Urinary bladder (tissue), 4 donors: Measurements from ENCODE around the gene ALDH5A1. TPM values are rescaled to one million over a fixed set of nuclear protein-coding genes. Genes with fewer than 3 reads are reported as not detected.

Source experiments
- DNase-seq: peaks from one replicate; pipeline ENCODE4 v3.0.0-alpha.2; 2015; ENCODE audit errors: extremely low spot score
- H3K27ac ChIP-seq: one replicate; pipeline ENCODE4 v1.5.1; 2013; ENCODE audit warnings: low read depth, mild to moderate bottlenecking, moderate library complexity
- H3K36me3 ChIP-seq: one replicate; pipeline ENCODE4 v1.6.1; 2013; ENCODE audit warnings: mild to moderate bottlenecking, moderate library complexity; ENCODE audit not compliant: insufficient read depth
- H3K4me1 ChIP-seq: one replicate; pipeline ENCODE4 v1.6.1; 2013; ENCODE audit warnings: mild to moderate bottlenecking, moderate library complexity; ENCODE audit not compliant: insufficient read depth
- H3K4me3 ChIP-seq: one replicate; pipeline ENCODE4 v1.5.1; 2013; ENCODE audit warnings: low read depth, low read length
- WGBS: extraction: QIAGEN DNeasy Blood & Tissue Kit; methylation state at CpG from one replicate; pipeline ENCODE4 v1.1.7; 2013; 5-methylcytosine and 5-hydroxymethylcytosine counted together
- polyA plus RNA-seq: library from polyadenylated mRNA; stranded (reverse); fragments of 200-250 nt; gene quantifications from one replicate; pipeline ENCODE4 v1.2.3, GENCODE V29; 2013
- total RNA-seq: library from RNA; depleted of rRNA; stranded (reverse); fragments of >200 nt; gene quantifications from one replicate; pipeline ENCODE4 v1.2.3, GENCODE V29; 2014
- donor health status: healthy with polysubstance abuse.
- donor health status: healthy.

Gene ALDH5A1
- total and polyA plus RNA-seq, 2 donors: 4.6 to 9.3 TPM

DNA sequence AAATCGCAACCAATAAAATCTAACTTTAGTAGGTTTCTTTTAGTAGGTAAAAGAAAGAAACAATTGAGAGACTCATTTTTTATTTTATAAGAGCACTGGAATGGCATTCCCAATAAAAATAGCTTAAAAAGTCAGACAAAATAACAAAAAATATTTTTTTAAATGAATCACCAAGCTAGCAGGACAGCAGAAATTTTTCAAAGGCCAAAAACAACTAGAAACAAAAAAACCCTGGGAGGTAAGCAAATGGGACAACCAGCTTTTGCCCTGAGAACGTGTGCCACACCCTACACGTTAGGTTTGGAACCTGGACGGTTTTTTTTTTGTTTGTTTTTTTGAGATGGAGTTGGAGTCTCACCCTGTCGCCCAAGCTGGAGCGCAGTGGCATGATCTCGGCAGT lies 25.0 kb upstream of the ALDH5A1 start:
- Histone ChIP-seq H3K36me3 (no peaks in the 10 kb centered on the region), H3K4me3 (no peak overlapping the region), H3K27ac (no peak overlapping the region), H3K4me1 (no peaks in the 10 kb centered on the region)
- DNase-seq: no peak
- WGBS: 90% methylated on average over 7 of the region's 7 CpGs

DNA sequence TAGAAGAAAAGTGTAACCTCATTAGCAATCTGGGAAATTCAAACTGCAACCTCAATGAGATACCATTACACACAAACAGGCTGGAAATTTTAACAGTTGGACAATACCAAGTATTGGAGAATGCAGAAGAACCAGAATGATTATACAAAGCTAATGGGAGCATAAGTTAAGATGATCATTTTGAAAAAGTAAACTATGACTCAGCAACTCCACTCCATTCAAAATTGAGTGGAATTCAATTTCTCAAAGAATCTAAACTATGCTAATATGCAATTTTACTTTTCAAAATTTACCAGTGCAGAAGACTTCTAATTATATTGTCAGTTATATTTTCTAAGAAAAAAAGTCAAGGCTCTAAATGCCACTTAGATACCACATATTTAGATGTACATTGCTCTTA lies 22.6 kb upstream of the ALDH5A1 start:
- DNase-seq: no peak
- Histone ChIP-seq H3K36me3 (no peaks in the 10 kb centered on the region), H3K4me1 (no peaks in the 10 kb centered on the region), H3K27ac (no peak overlapping the region), H3K4me3 (no peak overlapping the region)

DNA sequence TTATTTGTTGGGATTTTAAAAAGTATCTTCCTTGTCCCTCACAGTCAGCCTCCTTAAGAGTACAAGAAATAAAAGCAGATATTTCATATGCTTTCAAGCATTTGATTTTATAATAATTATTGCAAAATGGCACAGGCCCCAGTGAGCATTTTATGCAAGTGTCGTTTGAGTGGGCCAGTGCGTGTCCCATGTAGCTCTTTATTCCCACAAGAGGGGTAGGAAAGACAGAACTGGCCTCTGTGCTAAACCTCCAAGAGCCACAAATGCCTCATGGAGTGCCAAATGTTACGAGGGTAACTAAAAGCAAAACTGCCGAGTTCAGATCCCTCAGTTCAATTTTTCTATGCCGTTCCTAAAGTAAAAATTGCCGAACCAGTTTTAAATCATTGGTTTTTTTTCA lies 18.1 kb upstream of the ALDH5A1 start:
- Histone ChIP-seq H3K27ac (no peak overlapping the region), H3K4me1 (no peaks in the 10 kb centered on the region), H3K4me3 (no peak overlapping the region), H3K36me3 (no peaks in the 10 kb centered on the region)
- no peak for DNase-seq
- 89% methylated on average over 6 of the region's 6 CpGs for WGBS

DNA sequence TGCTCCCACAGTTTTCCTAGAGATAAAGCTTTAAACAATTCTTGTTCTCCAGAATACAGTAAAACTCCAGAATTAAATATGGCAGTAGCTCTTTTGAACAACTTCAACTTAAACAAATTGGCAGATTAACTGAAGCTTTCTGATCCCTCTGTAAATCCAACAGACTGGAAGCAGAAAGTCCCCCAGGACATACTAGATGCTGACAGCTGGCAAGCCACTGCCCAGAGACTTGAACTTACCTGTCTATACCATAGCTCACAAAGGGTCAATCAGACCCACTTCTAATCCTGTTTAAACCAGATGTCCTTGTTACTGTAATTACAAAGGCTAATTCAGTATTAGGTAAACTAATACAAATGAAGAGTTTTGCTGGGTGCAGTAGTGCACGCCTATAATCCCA lies 17.7 kb upstream of the ALDH5A1 start:
- no peak for DNase-seq

DNA sequence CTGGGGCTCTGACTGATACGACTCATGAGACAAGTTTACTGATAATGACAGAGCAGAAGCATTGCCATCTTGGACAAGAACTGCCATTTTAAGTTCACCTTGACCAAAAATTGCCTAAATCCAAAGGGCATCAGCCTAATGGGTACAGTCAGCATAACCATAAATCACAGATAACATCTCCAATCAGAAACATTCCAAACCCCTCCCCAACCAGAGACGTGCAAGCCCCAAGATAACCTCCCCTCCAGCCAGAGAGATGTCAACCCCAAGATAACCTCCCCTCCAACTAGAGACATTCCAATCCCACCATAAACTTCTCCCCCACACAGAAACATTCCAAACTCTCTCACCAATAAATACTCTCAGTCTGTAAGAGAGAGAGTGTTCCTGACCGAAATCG lies 15.9 kb upstream of the ALDH5A1 start:
- no peak for DNase-seq
- WGBS: 60% methylated on average over 4 of the region's 4 CpGs

More for the DNA sequence above, 17.7 kb upstream of the ALDH5A1 start:
- 91% methylated on average over 1 of the region's 1 CpG for WGBS
- Histone ChIP-seq H3K36me3 (no peaks in the 10 kb centered on the region), H3K27ac (no peak overlapping the region), H3K4me1 (no peaks in the 10 kb centered on the region), H3K4me3 (no peak overlapping the region)

DNA sequence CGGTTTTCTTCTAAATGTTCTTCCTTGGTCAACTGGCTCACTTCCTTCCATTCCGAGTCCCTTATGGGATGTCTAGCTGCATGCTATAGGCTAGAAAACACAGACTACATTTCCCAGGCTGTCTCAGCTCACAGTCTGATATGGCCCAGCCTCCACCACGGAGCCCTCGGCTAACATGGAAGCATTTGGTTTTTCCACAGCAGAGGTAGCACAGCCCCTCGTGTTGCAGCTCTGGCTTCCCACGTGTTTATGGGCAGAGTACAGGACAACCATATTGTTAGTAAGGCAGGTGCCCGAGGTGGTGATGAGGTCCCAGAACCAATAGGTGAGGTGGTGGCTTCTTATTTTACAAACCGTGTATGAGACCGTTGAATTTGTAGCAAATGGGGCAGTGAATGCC lies 14.1 kb upstream of the ALDH5A1 start:
- no peak overlapping the region for H3K4me3 ChIP-seq
- no peaks in the 10 kb centered on the region for H3K4me1 ChIP-seq
- no peak for DNase-seq
- 91% methylated on average over 9 of the region's 9 CpGs for WGBS
- no peaks in the 10 kb centered on the region for H3K36me3 ChIP-seq
- no peak overlapping the region for H3K27ac ChIP-seq

More for the DNA sequence above, 15.9 kb upstream of the ALDH5A1 start:
- H3K27ac ChIP-seq: no peak overlapping the region
- H3K4me3 ChIP-seq: no peak overlapping the region
- no peaks in the 10 kb centered on the region for H3K4me1 ChIP-seq
- H3K36me3 ChIP-seq: no peaks in the 10 kb centered on the region

DNA sequence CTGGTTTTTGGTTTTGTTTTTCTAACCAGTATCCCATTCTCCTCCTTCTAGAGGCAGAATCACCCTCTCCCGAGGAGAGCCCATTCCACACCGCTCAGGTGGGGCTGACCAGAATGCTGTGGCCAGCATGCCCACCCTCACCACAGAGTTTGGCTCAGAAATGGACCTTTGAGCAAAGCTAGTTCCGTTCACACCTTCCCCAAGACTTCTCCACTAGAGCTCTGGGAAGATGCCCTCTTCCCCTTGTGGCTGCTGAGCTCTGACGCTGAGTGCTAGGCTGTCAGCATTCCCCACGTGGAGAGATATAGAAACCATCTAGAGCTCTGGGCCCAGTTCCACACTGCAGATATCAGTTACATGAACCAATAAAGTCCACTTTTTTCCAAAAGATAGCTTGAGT lies 13.3 kb upstream of the ALDH5A1 start:
- H3K27ac ChIP-seq: no peak overlapping the region
- H3K4me3 ChIP-seq: no peak overlapping the region
- no peaks in the 10 kb centered on the region for H3K36me3 ChIP-seq
- 83% methylated on average over 5 of the region's 5 CpGs for WGBS
- no peaks in the 10 kb centered on the region for H3K4me1 ChIP-seq
- DNase-seq: no peak

DNA sequence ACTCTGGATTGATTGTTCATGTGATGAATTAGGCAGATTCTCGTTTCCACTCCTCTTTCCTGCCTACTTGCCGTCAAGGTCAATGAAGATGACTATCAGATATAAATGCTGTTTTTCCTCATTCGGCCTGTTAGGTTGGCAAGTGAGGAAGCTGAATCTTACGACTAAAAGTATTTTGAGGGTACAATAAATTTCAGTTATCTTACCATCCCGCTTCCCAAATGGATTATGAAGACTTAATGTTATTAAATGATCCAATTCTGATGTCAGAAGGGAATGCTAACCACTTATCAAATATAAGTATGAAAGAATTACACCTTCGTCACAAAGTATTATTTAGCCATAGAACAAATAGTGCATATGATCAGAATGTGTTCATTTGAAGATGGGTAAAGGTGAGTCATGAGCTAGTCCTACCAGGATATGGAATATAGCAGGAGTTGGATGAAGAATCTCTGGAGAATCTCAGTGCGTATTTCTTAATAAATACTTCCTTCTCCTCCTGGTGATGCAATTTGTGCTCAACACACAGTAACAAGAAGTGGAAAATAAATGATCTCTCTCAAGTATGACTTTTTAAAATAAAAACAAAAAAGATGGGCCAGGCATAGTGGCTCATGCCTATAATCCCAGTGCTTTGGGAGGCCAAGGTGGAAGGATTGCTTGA lies 10.0 kb upstream of the ALDH5A1 start:
- WGBS: 89% methylated on average over 7 of the region's 7 CpGs
- H3K4me1 ChIP-seq: no peaks in the 10 kb centered on the region
- no peaks in the 10 kb centered on the region for H3K36me3 ChIP-seq
- H3K4me3 ChIP-seq: no peak overlapping the region
- no peak overlapping the region for H3K27ac ChIP-seq
- DNase-seq: no peak

DNA sequence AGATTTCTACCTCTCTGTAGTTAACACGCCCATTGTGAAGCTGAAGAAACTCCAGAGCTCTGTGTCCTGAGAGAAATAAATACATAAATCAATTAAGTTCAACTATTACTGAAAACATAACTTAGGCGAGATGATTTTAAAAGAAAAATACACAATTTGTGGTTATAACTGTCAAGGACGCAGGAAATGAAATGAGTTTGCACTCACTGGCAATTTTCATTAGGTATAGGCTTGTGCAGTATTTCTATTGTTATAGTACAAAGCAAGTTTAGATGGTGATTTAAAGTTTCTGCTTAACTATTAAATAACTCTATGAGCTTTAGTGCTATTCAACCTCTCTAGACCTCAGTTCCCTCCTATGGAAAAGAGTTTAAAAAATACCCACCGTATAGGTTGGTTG lies 8.7 kb upstream of the ALDH5A1 start:
- peaks cover 2% of the 10 kb centered on the region for H3K4me1 ChIP-seq
- H3K27ac ChIP-seq: no peak overlapping the region
- 87% methylated on average over 4 of the region's 4 CpGs for WGBS
- no peak for DNase-seq
- no peak overlapping the region for H3K4me3 ChIP-seq
- no peaks in the 10 kb centered on the region for H3K36me3 ChIP-seq

DNA sequence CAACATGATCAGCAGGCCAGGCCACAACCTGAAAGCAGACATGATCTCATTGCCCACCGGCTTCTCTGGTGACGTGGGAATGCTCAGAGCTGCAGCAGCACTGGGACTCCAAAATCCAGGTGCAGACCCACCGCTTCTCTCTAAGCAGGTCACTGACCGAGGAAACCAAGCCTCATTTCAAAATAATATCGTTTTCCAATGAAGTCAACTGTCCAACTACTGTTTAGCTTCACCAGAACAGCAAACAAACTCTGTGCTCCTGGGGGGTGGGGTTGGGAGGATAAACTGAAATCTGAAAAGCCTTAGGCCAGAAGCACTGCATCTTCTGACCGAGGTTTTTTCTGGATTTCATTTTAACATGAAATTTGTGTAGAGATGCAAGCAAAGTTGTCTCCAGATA lies 5.3 kb upstream of the ALDH5A1 start, which contains the start of gene GPLD1:
GPLD1 (minus strand) TSS at position 109 of the 400 bp plus-strand sequence; CDS start at position 42, 67 bp downstream.
- H3K27ac ChIP-seq: peak within 1 kb of the TSS; percentile 18
- DNase-seq: no peak
- 91% methylated on average over 6 of the region's 6 CpGs for WGBS
- H3K36me3 ChIP-seq: no peaks in the 10 kb centered on the region
- peaks cover 2% of the 10 kb centered on the region for H3K4me1 ChIP-seq
- no peak within 1 kb of the TSS for H3K4me3 ChIP-seq

DNA sequence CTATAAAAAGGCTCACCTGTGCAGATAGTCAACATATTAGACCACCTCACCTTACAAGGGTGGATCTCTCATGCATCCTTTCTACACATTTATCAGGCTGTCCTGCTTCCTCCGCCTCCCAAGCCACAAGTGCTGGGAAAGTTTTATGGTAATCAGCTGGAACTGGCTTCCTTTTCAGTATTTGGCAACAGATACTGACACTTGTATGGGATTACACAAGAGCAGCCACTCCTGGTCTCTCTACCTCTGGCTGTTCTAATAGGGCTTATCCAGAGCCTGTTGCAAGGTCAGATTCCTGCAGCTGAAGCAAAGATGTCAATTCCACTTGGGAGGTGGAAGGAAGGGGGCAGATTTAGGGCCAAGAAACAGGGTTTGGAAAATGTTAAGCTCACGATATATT lies 4.9 kb upstream of the ALDH5A1 start:
- Histone ChIP-seq H3K4me1 (peaks cover 2% of the 10 kb centered on the region), H3K36me3 (no peaks in the 10 kb centered on the region), H3K27ac (peak overlapping the region; percentile 18), H3K4me3 (no peak overlapping the region)
- DNase-seq: no peak
- WGBS: 79% methylated on average over 2 of the region's 2 CpGs

DNA sequence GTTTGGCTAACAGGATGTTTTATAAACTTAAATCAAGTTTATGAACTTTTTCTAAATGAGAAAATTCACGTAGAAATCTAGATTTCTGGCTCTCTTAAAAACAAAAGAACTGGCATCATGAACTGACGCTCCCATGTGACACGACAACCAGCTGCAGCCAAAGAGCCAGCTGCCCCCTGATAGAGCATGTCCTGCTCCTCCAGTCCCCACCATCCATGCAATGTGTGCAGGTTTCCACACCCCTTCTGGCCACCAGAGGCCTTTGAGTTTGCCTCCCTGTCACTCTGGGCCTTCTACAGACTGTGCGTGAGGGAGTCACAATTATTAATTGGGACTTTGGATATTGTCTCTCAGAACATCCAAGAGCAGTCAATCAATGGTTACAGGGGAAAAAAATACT lies 3.8 kb upstream of the ALDH5A1 start:
- Histone ChIP-seq H3K27ac (no peak overlapping the region), H3K4me1 (peaks cover 2% of the 10 kb centered on the region), H3K36me3 (no peaks in the 10 kb centered on the region), H3K4me3 (no peak overlapping the region)
- DNase-seq: no peak
- WGBS: 95% methylated on average over 4 of the region's 4 CpGs

DNA sequence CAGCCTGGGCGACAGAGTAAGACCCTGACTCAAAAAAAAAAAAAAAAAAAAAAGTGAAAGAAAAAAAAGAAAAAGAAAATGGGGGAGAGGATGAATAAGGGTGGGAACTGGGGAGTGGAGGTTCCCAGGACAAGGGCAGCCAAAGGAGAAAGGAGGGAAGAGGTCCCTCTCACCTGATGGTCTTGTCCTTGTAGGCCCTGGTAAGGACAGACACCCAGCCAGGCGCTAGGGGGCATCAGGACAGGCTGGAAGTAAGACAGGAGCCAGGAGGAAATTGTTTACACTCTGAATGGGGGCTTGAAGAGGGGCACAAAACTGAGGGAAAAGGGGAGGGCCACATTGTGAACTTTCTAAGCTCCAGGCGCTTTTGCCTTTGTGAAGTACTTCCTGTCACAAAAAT lies 2.3 kb upstream of the ALDH5A1 start:
- DNase-seq: no peak
- Histone ChIP-seq H3K4me1 (peaks cover 2% of the 10 kb centered on the region), H3K27ac (no peak overlapping the region), H3K4me3 (no peak overlapping the region), H3K36me3 (no peaks in the 10 kb centered on the region)
- 74% methylated on average over 3 of the region's 3 CpGs for WGBS

DNA sequence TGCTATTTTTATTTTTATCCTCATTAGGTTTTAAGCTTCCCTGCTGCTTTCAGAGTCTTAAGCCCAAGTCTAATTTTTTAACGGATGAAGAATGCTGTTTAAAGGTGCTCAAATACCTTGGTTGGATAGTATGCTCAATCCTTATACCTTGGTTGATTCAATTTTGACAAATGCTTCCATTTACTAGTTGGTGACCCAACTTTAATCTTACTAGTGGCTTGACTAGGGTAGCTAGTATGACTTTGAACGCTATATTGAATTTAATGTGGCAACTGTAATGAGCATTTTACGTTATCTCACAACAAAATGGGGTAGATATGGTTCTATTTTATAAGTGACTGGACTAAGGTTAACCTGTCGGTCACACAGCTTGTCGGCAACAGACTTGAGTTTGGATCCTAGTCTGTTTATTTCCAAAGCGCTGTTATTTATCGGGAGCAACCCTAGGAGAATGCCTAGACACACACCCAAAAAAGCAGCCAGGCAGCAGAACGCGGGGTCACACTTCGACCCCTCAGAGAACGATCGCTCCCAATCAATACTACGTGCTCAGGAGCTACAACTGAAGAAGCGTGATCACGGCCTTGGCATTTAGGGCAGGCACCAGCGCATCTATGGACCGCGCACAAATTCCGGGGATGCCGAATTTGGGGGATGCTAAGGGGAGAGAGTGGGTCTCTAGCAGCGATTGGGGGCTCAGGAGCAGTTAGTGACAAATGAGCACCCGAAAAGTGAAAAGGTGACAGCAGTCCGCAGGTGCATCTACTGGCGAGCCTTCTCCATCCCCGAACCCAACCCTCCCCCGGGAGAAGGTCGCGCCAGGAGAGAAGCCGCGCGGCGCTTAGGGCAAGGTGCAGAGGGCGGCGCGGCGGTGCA lies 586 bp upstream of the ALDH5A1 start:
- Histone ChIP-seq H3K4me3 (peak overlapping the region; percentile 73), H3K27ac (peak overlapping the region; percentile 69), H3K4me1 (peaks cover 2% of the 10 kb centered on the region), H3K36me3 (no peaks in the 10 kb centered on the region)
- 15% methylated on average over 36 of the region's 36 CpGs for WGBS
- no peak for DNase-seq
